ENCODE results near the gene CAVIN4. TPM values are rescaled to one million over a fixed set of nuclear protein-coding genes. Genes with fewer than 3 reads are reported as not detected.

Gene CAVIN4
- total RNA-seq, 1 experiment from 2014 or later: 0.59 TPM

- Histone ChIP-seq H3K9me3 (ENCODE audit: control insufficient read depth in 1 of 2, insufficient read depth in 1 of 2, low read depth in 1 of 2, low read length in 2 of 2) (no peaks in the 10 kb centered on the region), H3K4me3 (replicated peaks in 1 of 2; ENCODE audit: low read depth in 1 of 2, low read length in 2 of 2) (no peak overlapping the region), H3K36me3 (ENCODE audit: control insufficient read depth in 1 of 2, insufficient read depth in 2 of 2, low read length in 2 of 2) (no peaks in the 10 kb centered on the region), H2AFZ (ENCODE audit: low read depth, low read length, poor library complexity, severe bottlenecking) (no peak overlapping the region), H3K4me2 (ENCODE audit: low read length) (no peak overlapping the region), H4K20me1 (ENCODE audit: insufficient read depth) (no peaks in the 10 kb centered on the region), H3K9ac (ENCODE audit: low read length) (no peak overlapping the region), H3K79me2 (ENCODE audit: insufficient read depth, low read length) (no peaks in the 10 kb centered on the region), H3K4me1 (ENCODE audit: control insufficient read depth in 1 of 2, insufficient read depth in 2 of 2, low read length in 2 of 2) (peaks cover 8 to 38% of the 10 kb centered on the region in 2 experiments; a peak in 3 of 4 replicates), H3K27ac (ENCODE audit: low read depth, low read length) (no peak overlapping the region), H3K27me3 (ENCODE audit: insufficient read depth, low read length) (no peaks in the 10 kb centered on the region), H3K9me2 (ENCODE audit: insufficient read depth) (no peaks in the 10 kb centered on the region)
- no TSS peak for BruUV-seq (replicated peaks)
- intact Hi-C loops (cut with micrococcal nuclease): no loop called here
- no peak for DNase-seq (ENCODE audit: low read depth, low spot score)
- RAD21 ChIA-PET (ENCODE audit: low non-redundant PET in 1 of 2, low total read pairs in 2 of 2, uncharacterized antibody in 2 of 2, unreplicated experiment in 2 of 2): no interaction called here
- POLR2A ChIA-PET: interaction anchor here (0.6 kb wide), 1 partner anchor 808 kb away, joined by 5 read pairs; the partner anchor contains the start of genes MRPL50 and ZNF189
- TF ChIP-seq EGR1 (IDR thresholded peaks at IDR 0.05; ENCODE audit: low read depth): no peak
- no peak for TF ChIP-seq POLR2A (IDR thresholded peaks at IDR 0.05; ENCODE audit: borderline replicate concordance, extremely low read depth, insufficient read depth, insufficient read length)
- no peak for TF ChIP-seq CTCF (IDR thresholded peaks at IDR 0.05 in 2 of 3, conservative IDR thresholded peaks at IDR 0.05 in 1 of 3; ENCODE audit: borderline replicate concordance in 1 of 3, insufficient read depth in 1 of 3, low read depth in 2 of 3, low read length in 2 of 3)
- TF ChIP-seq CEBPB (IDR thresholded peaks at IDR 0.05; ENCODE audit: low read depth): no peak
- no peak for TF ChIP-seq REST (IDR thresholded peaks at IDR 0.05; ENCODE audit: low read depth)
- no peak for TF ChIP-seq SRF (IDR thresholded peaks at IDR 0.05; ENCODE audit: low read depth)
- TF ChIP-seq FOSL1 (IDR thresholded peaks at IDR 0.05; ENCODE audit: low read depth): no peak
- TF ChIP-seq ZBTB33 (IDR thresholded peaks at IDR 0.05; ENCODE audit: extremely low read depth, insufficient replicate concordance, low read length): no peak
- TF ChIP-seq SIN3A (IDR thresholded peaks at IDR 0.05; ENCODE audit: low read depth): no peak
- TF ChIP-seq YY1 (IDR thresholded peaks at IDR 0.05; ENCODE audit: extremely low read depth, insufficient replicate concordance, low read depth, low read length): no peak
- no peak for TF ChIP-seq TCF7L2 (IDR thresholded peaks at IDR 0.05; ENCODE audit: borderline replicate concordance, extremely low read depth, insufficient read depth, insufficient read length)
- no peak for TF ChIP-seq ZFX (IDR thresholded peaks at IDR 0.05)
- no peak for TF ChIP-seq ATF3 (IDR thresholded peaks at IDR 0.05)
- TF ChIP-seq POLR2AphosphoS5 (IDR thresholded peaks at IDR 0.05; ENCODE audit: low read depth, low read length): no peak
- no peak for TF ChIP-seq RAD21 (IDR thresholded peaks at IDR 0.05; ENCODE audit: low read depth)
- no peak for TF ChIP-seq SP1 (IDR thresholded peaks at IDR 0.05; ENCODE audit: low read depth)
- ATAC-seq: no peak
- CTCF ChIA-PET: interaction anchor here (1.2 to 1.6 kb wide), 2 partner anchors 11 kb away, joined by 3 to 5 read pairs; no protein-coding TSS in a partner anchor
Measured at GRCh38 chr9:100590481-100590880, 12.6 kb downstream of the CAVIN4 start.

Measured in HCT116 (cell line).